GM20000 (cell line): ENCODE results near the gene MAP3K14.

Source experiments
- DNase-seq: peaks from one replicate; pipeline ENCODE4 v3.0.0; 2012; ENCODE audit warnings: low spot score
- TF ChIP-seq, protein P1 (sequence below): IDR thresholded peaks from 2 replicates; pipeline ENCODE4 v1.5.1; 2012; ENCODE audit warnings: mild to moderate bottlenecking, control low read depth; ENCODE audit errors: extremely low read depth, missing control alignments

MAP3K14 gene

GRCh38 chr17:45326626-45327025 is 9.8 kb upstream of the MAP3K14 start:
- TF ChIP-seq, protein P1, sequence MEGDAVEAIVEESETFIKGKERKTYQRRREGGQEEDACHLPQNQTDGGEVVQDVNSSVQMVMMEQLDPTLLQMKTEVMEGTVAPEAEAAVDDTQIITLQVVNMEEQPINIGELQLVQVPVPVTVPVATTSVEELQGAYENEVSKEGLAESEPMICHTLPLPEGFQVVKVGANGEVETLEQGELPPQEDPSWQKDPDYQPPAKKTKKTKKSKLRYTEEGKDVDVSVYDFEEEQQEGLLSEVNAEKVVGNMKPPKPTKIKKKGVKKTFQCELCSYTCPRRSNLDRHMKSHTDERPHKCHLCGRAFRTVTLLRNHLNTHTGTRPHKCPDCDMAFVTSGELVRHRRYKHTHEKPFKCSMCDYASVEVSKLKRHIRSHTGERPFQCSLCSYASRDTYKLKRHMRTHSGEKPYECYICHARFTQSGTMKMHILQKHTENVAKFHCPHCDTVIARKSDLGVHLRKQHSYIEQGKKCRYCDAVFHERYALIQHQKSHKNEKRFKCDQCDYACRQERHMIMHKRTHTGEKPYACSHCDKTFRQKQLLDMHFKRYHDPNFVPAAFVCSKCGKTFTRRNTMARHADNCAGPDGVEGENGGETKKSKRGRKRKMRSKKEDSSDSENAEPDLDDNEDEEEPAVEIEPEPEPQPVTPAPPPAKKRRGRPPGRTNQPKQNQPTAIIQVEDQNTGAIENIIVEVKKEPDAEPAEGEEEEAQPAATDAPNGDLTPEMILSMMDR: no peak
- DNase-seq: no peak

GRCh38 chr17:45325810-45326209 is 9.0 kb upstream of the MAP3K14 start:
- no peak for DNase-seq
- TF ChIP-seq, protein P1: no peak

- TF ChIP-seq, protein P1: no peak
- no peak for DNase-seq
These were observed 7.5 kb upstream of the MAP3K14 start for GRCh38 chr17:45324336-45324735.

GRCh38 chr17:45322168-45322567 is 5.3 kb upstream of the MAP3K14 start:
- TF ChIP-seq, protein P1: no peak
- DNase-seq: no peak

- TF ChIP-seq, protein P1: no peak
These were observed 4.2 kb upstream of the MAP3K14 start for GRCh38 chr17:45320931-45321461.

GRCh38 chr17:45320349-45320930 is 3.6 kb upstream of the MAP3K14 start:
- no peak for DNase-seq
- TF ChIP-seq, protein P1: no peak

More at GRCh38 chr17:45320931-45321461, 4.2 kb upstream of the MAP3K14 start:
- DNase-seq: no peak

DNA sequence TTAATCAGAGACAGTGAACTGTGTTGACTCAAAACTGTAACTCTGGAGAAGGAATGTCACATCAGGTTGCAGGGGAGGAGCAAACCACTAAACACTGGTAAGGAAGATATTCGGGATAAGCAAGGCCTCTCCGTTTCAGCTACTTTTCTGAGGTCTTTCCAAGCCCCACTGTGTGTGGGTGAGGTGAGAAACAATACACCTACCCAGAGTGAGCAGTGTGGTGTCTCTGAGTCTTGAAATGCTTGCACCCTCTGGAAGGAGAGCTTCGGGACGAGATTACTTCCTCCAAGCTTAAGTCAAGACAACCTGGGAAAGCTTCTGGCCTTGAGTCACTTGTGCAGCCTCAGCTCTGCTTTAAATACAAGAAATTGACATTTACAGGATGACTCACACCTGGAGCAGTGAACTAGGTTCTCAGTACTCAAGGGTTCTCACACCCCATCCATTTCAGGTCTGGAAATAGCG is 2.5 kb upstream of the MAP3K14 start:
- DNase-seq: no peak
- TF ChIP-seq, protein P1: no peak
